GM12878 (cell line): Measurements from ENCODE around the gene STARD3. TPM values are rescaled to one million over a fixed set of nuclear protein-coding genes. Genes with fewer than 3 reads are reported as not detected.

Experiments
- ATAC-seq: fragments of 200-7000 bp; cut with Tn5 transposase; 3 replicates; pipeline ENCODE4 v1.9.1; 2020; ENCODE audit warnings: mild to moderate bottlenecking, moderate library complexity
- BruUV-seq: library from RNA; stranded (reverse); fragments of 400-500 nt; replicated peaks from 2 replicates; lab custom pipeline; 2021; lab: Mats Ljungman, UMichigan
- CTCF ChIA-PET: fragments of 300-600 bp; sonication (Branson Sonifier 250); formaldehyde crosslinking; extraction: SDS; loops from one replicate; lab custom pipeline; 2021; ENCODE audit warnings: inconsistent platforms; lab: Yijun Ruan, JAX
- POLR2A ChIA-PET: fragments of 350-600 bp; formaldehyde crosslinking; extraction: SDS; loops from one replicate; lab custom pipeline; 2021; ENCODE audit warnings: inconsistent platforms; lab: Charles Lee
- RAD21 ChIA-PET: fragments of 300-600 bp; sonication (Branson Sonifier 250); formaldehyde crosslinking; loops from one replicate; lab custom pipeline; 2023; ENCODE audit warnings: antibody characterized with exemption; ENCODE audit not compliant: unreplicated experiment; lab: Charles Lee
- SMC1A ChIA-PET: fragments of 300-600 bp; sonication (Branson Sonifier 250); formaldehyde crosslinking; loops from one replicate; lab custom pipeline; 2023; ENCODE audit not compliant: unreplicated experiment, uncharacterized antibody; lab: Charles Lee
- DNase-seq: peaks from one replicate; pipeline ENCODE4 v3.0.0-alpha.2; 2011; ENCODE audit warnings: low read depth, low spot score
- FAIRE-seq: peaks from 3 replicates; lab custom pipeline; 2011; peaks lifted over from hg19 to GRCh38; lab: Jason Lieb, UNC
- H2AFZ ChIP-seq: 2 replicates; pipeline ENCODE4 v1.6.0; 2011; ENCODE audit warnings: low read depth, low read length, control low read depth; ENCODE audit not compliant: control insufficient read depth
- H3K27ac ChIP-seq: 2 replicates; pipeline ENCODE4 v1.5.1; 2011; ENCODE audit warnings: control low read depth; ENCODE audit not compliant: control insufficient read depth, insufficient read depth
- H3K27me3 ChIP-seq, 2 experiments: replicated peaks in 1 of 2; 2 replicates each; pipeline versions ENCODE4 v1.6.0 to v1.6.1; 2011; ENCODE audit warnings: low read length in 1 of 2; ENCODE audit not compliant: control insufficient read depth in 2 of 2, insufficient read depth in 2 of 2
- H3K36me3 ChIP-seq, 2 experiments: 2 replicates each; pipeline ENCODE4 v1.5.1; 2011; ENCODE audit warnings: low read length in 1 of 2; ENCODE audit not compliant: control insufficient read depth in 2 of 2, insufficient read depth in 2 of 2
- H3K4me1 ChIP-seq: 2 replicates; pipeline ENCODE4 v1.6.1; 2011; ENCODE audit warnings: mild to moderate bottlenecking, low read length, moderate library complexity, mixed read lengths; ENCODE audit not compliant: control insufficient read depth, insufficient read depth
- H3K4me2 ChIP-seq: 2 replicates; pipeline ENCODE4 v1.6.0; 2011; ENCODE audit warnings: control low read depth; ENCODE audit not compliant: control insufficient read depth, insufficient read depth
- H3K4me3 ChIP-seq: fragments of 200-600 bp; sonication (generic); 2 replicates; pipeline ENCODE4 v1.5.1; 2016
- H3K79me2 ChIP-seq: 2 replicates; pipeline ENCODE4 v1.6.0; 2011; ENCODE audit warnings: low read length; ENCODE audit not compliant: control insufficient read depth, insufficient read depth
- H3K9ac ChIP-seq: 2 replicates; pipeline ENCODE4 v1.8.0; 2011; ENCODE audit warnings: low read length, control low read depth, mixed read lengths; ENCODE audit not compliant: control insufficient read depth, insufficient read depth
- H3K9me3 ChIP-seq: replicated peaks from 3 replicates; pipeline ENCODE4 v1.5.1; 2011; ENCODE audit warnings: mild to moderate bottlenecking, low read length; ENCODE audit not compliant: control insufficient read depth, insufficient read depth
- H4K20me1 ChIP-seq: 2 replicates; pipeline ENCODE4 v1.6.0; 2011; ENCODE audit not compliant: control insufficient read depth, insufficient read depth
- CBX5 ChIP-seq: sonication (generic); IDR thresholded peaks from 2 replicates; pipeline ENCODE4 v1.6.1; 2016; ENCODE audit warnings: low read depth, moderate library complexity, mild to moderate bottlenecking, inconsistent platforms
- KDM1A ChIP-seq: fragments of 200-600 bp; sonication (generic); IDR thresholded peaks from 2 replicates; pipeline ENCODE4 v1.6.1; 2016; ENCODE audit warnings: borderline replicate concordance
- NBN ChIP-seq: fragments of 450-650 bp; IDR thresholded peaks from 2 replicates; pipeline ENCODE4 v1.6.1; 2016
- NFYA ChIP-seq: IDR thresholded peaks from 2 replicates; pipeline ENCODE4 v1.6.1; 2011; ENCODE audit warnings: low read depth, mild to moderate bottlenecking, low read length, improper control_type of control experiment, borderline replicate concordance
- POLR2A ChIP-seq: IDR thresholded peaks from 2 replicates; pipeline ENCODE4 v1.6.1; 2011; ENCODE audit warnings: low read depth, mild to moderate bottlenecking, low read length
- SMAD1 ChIP-seq: fragments of 450-650 bp; IDR thresholded peaks from 2 replicates; pipeline ENCODE4 v1.6.1; 2018; ENCODE audit warnings: mild to moderate bottlenecking, low read depth; ENCODE audit not compliant: partially characterized antibody
- STAT1 ChIP-seq: fragments of 450-650 bp; conservative IDR thresholded peaks from 2 replicates; pipeline ENCODE4 v1.6.1; 2014; ENCODE audit warnings: antibody characterized with exemption, mild to moderate bottlenecking
- WGBS: methylation state at CpG from one replicate; pipeline ENCODE4 v1.1.6; 2016; ENCODE audit warnings: low lambda C conversion rate; ENCODE audit not compliant: insufficient replicate concordance, insufficient coverage; ENCODE audit errors: missing lambda C conversion rate; 5-methylcytosine and 5-hydroxymethylcytosine counted together
- in situ Hi-C: fragments of 300-500 bp; cut with MboI; formaldehyde crosslinking; loops from 9 replicates; pipeline ENCODE4 v1.14.3; 2018; ENCODE audit warnings: mixed read lengths
- intact Hi-C: fragments of 100-400 bp; cut with micrococcal nuclease; formaldehyde crosslinking; loops from one replicate; pipeline ENCODE4 v1.14.2; 2022; ENCODE audit not compliant: unreplicated experiment
- polyA plus RNA-seq, 11 experiments: library from polyadenylated mRNA; depleted of rRNA in 4 of 11; unstranded in 6 of 11; stranded (reverse) in 5 of 11; fragments of >200 nt; fragmentation: Nextera tagmentation in 4 of 11; fragmentation: Illumina TruSeq in 1 of 11; extraction: Ambion mirVana in 4 of 11; extraction: Trizol in 1 of 11; gene quantifications; 1 replicate in 1 of 11; 2 replicates in 10 of 11; pipeline versions ENCODE4 v1.2.1 to v1.2.3, GENCODE V29; 2011 to 2016; ENCODE audit warnings: inconsistent platforms in 2 of 11, missing spikeins in 2 of 11, low read depth in 1 of 11
- total RNA-seq, 4 experiments: library from RNA; depleted of rRNA in 3 of 4; stranded (reverse); fragments of >200 nt in 3 of 4; fragmentation: Illumina TruSeq in 1 of 4; extraction: Trizol in 1 of 4; gene quantifications; 2 replicates each; pipeline versions ENCODE4 v1.2.1 to v1.2.3, GENCODE V29; 2013 to 2021

The STARD3 gene
- total and polyA plus RNA-seq, 10 of the 15 experiments (the other 5 are each of a cell fraction or from before 2014, with no cell fraction given): 0.08 to 62.7 (median 27.5) TPM

- no peaks in the 10 kb centered on the region for H3K36me3 ChIP-seq
- no peaks in the 10 kb centered on the region for H4K20me1 ChIP-seq
- no peak overlapping the region for H3K27ac ChIP-seq
- H3K27me3 ChIP-seq: peaks cover 20 to 21% of the 10 kb centered on the region in 2 experiments
- FAIRE-seq (no peak), ATAC-seq (no peak), DNase-seq (no peak)
- RAD21 ChIA-PET: no interaction called here
- H3K79me2 ChIP-seq: no peaks in the 10 kb centered on the region
- no peak overlapping the region for H2AFZ ChIP-seq
- POLR2A ChIA-PET: no interaction called here
- SMC1A ChIA-PET: no interaction called here
- 5% methylated on average over 4 of the region's 4 CpGs for WGBS
- CTCF ChIA-PET: no interaction called here
- intact Hi-C loops: no loop called here
- no TSS peak for BruUV-seq
- no peak overlapping the region for H3K4me3 ChIP-seq
- no peaks in the 10 kb centered on the region for H3K9me3 ChIP-seq
- H3K4me1 ChIP-seq: no peaks in the 10 kb centered on the region
- no peak overlapping the region for H3K4me2 ChIP-seq
- no peak overlapping the region for H3K9ac ChIP-seq
- in situ Hi-C loops: no loop called here
- TF ChIP-seq KDM1A: no peak
Measured at GRCh38 chr17:39595294-39595693, 41.6 kb upstream of the STARD3 start.

- WGBS: 18% methylated on average over 11 of the region's 11 CpGs
- no peak for ATAC-seq
- H3K4me1 ChIP-seq: no peaks in the 10 kb centered on the region
- no peak overlapping the region for H3K4me3 ChIP-seq
- RAD21 ChIA-PET: no interaction called here
- no peak overlapping the region for H3K9ac ChIP-seq
- FAIRE-seq: no peak
- POLR2A ChIA-PET: no interaction called here
- H4K20me1 ChIP-seq: no peaks in the 10 kb centered on the region
- in situ Hi-C loops: no loop called here
- H3K9me3 ChIP-seq: no peaks in the 10 kb centered on the region
- intact Hi-C loops: no loop called here
- DNase-seq: no peak
- no peak overlapping the region for H3K27ac ChIP-seq
- BruUV-seq: no TSS peak
- TF ChIP-seq CBX5 (no peak), POLR2A (no peak), NFYA (no peak), STAT1 (no peak), NBN (no peak), SMAD1 (no peak)
- no peak overlapping the region for H2AFZ ChIP-seq
- SMC1A ChIA-PET: no interaction called here
- H3K79me2 ChIP-seq: no peaks in the 10 kb centered on the region
- peaks cover 26 to 27% of the 10 kb centered on the region in 2 experiments for H3K27me3 ChIP-seq
- no peak overlapping the region for H3K4me2 ChIP-seq
- no peaks in the 10 kb centered on the region for H3K36me3 ChIP-seq
- CTCF ChIA-PET: no interaction called here
Measured at GRCh38 chr17:39595928-39596510, 40.9 kb upstream of the STARD3 start.
